Tibial artery (tissue), 4 donors: ENCODE data around the gene ECEL1.

ENCODE experiments used
- DNase-seq, 2 donors: peaks; one replicate each; pipeline ENCODE4 v3.0.0-alpha.2; 2019
- H3K27ac ChIP-seq, 2 donors: fragments of 200-600 bp; sonication (generic) in 1 of 2; 1 replicate in 1 of 2; 2 replicates in 1 of 2; pipeline ENCODE4 v1.5.1; 2018 to 2019; ENCODE audit warnings: mild to moderate bottlenecking in 1 of 2
- H3K27me3 ChIP-seq, 2 donors: fragments of 200-600 bp; sonication (generic) in 1 of 2; one replicate each; pipeline versions ENCODE4 v1.5.1 to v1.6.0; 2016 to 2019
- H3K36me3 ChIP-seq, 3 donors: fragments of 200-600 bp; sonication (generic) in 2 of 3; one replicate each; pipeline ENCODE4 v1.5.1; 2016 to 2019; ENCODE audit warnings: mild to moderate bottlenecking in 2 of 3
- H3K4me1 ChIP-seq, 4 donors: fragments of 200-600 bp; sonication (generic) in 2 of 4; 1 replicate in 3 of 4; 2 replicates in 1 of 4; pipeline ENCODE4 v1.5.1; 2016 to 2019
- H3K4me3 ChIP-seq, 2 donors: fragments of 200-600 bp; sonication (generic) in 1 of 2; 1 replicate in 1 of 2; 2 replicates in 1 of 2; pipeline ENCODE4 v1.5.1; 2018 to 2019; ENCODE audit warnings: mild to moderate bottlenecking in 2 of 2
- H3K9me3 ChIP-seq, 3 donors: fragments of 200-600 bp; sonication (generic) in 1 of 3; one replicate each; pipeline ENCODE4 v1.5.1; 2016 to 2019
- intact Hi-C: fragments of 100-400 bp; cut with DNase I; formaldehyde crosslinking; loops from one replicate; pipeline ENCODE4 v1.15.0; 2023; ENCODE audit warnings: low total_unique reads
- TF ChIP-seq, protein P1 (sequence below), 2 experiments: fragments of 200-600 bp in 1 of 2; fragments of 450-650 bp in 1 of 2; IDR thresholded peaks; one replicate each; pipeline ENCODE4 v1.5.1; 2017 to 2019; ENCODE audit warnings: antibody characterized with exemption in 2 of 2, mild to moderate bottlenecking in 1 of 2, moderate library complexity in 1 of 2

The ECEL1 gene

GRCh38 chr2:232486558-232487384 lies 863 bp downstream of the ECEL1 start:
- peaks cover 0 to 25% (median 15%) of the 10 kb centered on the region in 4 donors for H3K4me1 ChIP-seq
- H3K9me3 ChIP-seq = no peaks in the 10 kb centered on the region
- H3K27me3 ChIP-seq = peaks cover 0 to 91% of the 10 kb centered on the region in 2 donors
- no peaks in the 10 kb centered on the region for H3K36me3 ChIP-seq
- intact Hi-C loops = no loop called here
- DNase-seq = peak in 1 of 2 donors; percentile 52
- no peak overlapping the region for H3K27ac ChIP-seq
- TF ChIP-seq, protein P1, sequence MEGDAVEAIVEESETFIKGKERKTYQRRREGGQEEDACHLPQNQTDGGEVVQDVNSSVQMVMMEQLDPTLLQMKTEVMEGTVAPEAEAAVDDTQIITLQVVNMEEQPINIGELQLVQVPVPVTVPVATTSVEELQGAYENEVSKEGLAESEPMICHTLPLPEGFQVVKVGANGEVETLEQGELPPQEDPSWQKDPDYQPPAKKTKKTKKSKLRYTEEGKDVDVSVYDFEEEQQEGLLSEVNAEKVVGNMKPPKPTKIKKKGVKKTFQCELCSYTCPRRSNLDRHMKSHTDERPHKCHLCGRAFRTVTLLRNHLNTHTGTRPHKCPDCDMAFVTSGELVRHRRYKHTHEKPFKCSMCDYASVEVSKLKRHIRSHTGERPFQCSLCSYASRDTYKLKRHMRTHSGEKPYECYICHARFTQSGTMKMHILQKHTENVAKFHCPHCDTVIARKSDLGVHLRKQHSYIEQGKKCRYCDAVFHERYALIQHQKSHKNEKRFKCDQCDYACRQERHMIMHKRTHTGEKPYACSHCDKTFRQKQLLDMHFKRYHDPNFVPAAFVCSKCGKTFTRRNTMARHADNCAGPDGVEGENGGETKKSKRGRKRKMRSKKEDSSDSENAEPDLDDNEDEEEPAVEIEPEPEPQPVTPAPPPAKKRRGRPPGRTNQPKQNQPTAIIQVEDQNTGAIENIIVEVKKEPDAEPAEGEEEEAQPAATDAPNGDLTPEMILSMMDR (IDR thresholded peaks at IDR 0.05) = no peak
- peak overlapping the region in 1 of 2 donors; percentile 26 for H3K4me3 ChIP-seq

- DNase-seq = peak in 1 of 2 donors; percentile 58
- intact Hi-C loops = no loop called here
- TF ChIP-seq, protein P1 (IDR thresholded peaks at IDR 0.05) = no peak
- peaks cover 0 to 95% of the 10 kb centered on the region in 2 donors for H3K27me3 ChIP-seq
- H3K9me3 ChIP-seq = no peaks in the 10 kb centered on the region
- peaks cover 0 to 25% (median 15%) of the 10 kb centered on the region in 4 donors for H3K4me1 ChIP-seq
- no peak overlapping the region for H3K4me3 ChIP-seq
- H3K36me3 ChIP-seq = no peaks in the 10 kb centered on the region
- H3K27ac ChIP-seq = no peak overlapping the region
Measured at GRCh38 chr2:232485757-232486557, 1.7 kb downstream of the ECEL1 start.

GRCh38 chr2:232485348-232485756 lies 2.3 kb downstream of the ECEL1 start:
- no peak for DNase-seq
- Histone ChIP-seq H3K4me1 (peaks cover 0 to 25% (median 15%) of the 10 kb centered on the region in 4 donors), H3K9me3 (no peaks in the 10 kb centered on the region), H3K27me3 (peaks cover 0 to 96% of the 10 kb centered on the region in 2 donors), H3K36me3 (no peaks in the 10 kb centered on the region), H3K27ac (no peak overlapping the region), H3K4me3 (no peak overlapping the region)
- TF ChIP-seq, protein P1 (IDR thresholded peaks at IDR 0.05) = no peak
- intact Hi-C loops = no loop called here

- no peak overlapping the region for H3K27ac ChIP-seq
- no peaks in the 10 kb centered on the region for H3K36me3 ChIP-seq
- H3K27me3 ChIP-seq = peaks cover 0 to 98% of the 10 kb centered on the region in 2 donors
- H3K9me3 ChIP-seq = no peaks in the 10 kb centered on the region
- H3K4me3 ChIP-seq = no peak overlapping the region
- peaks cover 0 to 25% (median 15%) of the 10 kb centered on the region in 4 donors for H3K4me1 ChIP-seq
- DNase-seq = peak in 1 of 2 donors; percentile 33
- TF ChIP-seq, protein P1 (IDR thresholded peaks at IDR 0.05) = no peak
- intact Hi-C loops = no loop called here
Measured at GRCh38 chr2:232484628-232485347, 2.8 kb downstream of the ECEL1 start.

GRCh38 chr2:232483923-232484627 lies 3.6 kb downstream of the ECEL1 start:
- H3K27me3 ChIP-seq = peaks cover 0 to 99% of the 10 kb centered on the region in 2 donors
- intact Hi-C loops = no loop called here
- H3K36me3 ChIP-seq = no peaks in the 10 kb centered on the region
- no peaks in the 10 kb centered on the region for H3K9me3 ChIP-seq
- H3K4me1 ChIP-seq = peaks cover 0 to 25% (median 15%) of the 10 kb centered on the region in 4 donors
- H3K27ac ChIP-seq = no peak overlapping the region
- no peak overlapping the region for H3K4me3 ChIP-seq
- DNase-seq = peak in 1 of 2 donors; percentile 49
- TF ChIP-seq, protein P1 (IDR thresholded peaks at IDR 0.05) = no peak
